ENCODE results near the gene GUCY1A2.

The GUCY1A2 gene

DNA sequence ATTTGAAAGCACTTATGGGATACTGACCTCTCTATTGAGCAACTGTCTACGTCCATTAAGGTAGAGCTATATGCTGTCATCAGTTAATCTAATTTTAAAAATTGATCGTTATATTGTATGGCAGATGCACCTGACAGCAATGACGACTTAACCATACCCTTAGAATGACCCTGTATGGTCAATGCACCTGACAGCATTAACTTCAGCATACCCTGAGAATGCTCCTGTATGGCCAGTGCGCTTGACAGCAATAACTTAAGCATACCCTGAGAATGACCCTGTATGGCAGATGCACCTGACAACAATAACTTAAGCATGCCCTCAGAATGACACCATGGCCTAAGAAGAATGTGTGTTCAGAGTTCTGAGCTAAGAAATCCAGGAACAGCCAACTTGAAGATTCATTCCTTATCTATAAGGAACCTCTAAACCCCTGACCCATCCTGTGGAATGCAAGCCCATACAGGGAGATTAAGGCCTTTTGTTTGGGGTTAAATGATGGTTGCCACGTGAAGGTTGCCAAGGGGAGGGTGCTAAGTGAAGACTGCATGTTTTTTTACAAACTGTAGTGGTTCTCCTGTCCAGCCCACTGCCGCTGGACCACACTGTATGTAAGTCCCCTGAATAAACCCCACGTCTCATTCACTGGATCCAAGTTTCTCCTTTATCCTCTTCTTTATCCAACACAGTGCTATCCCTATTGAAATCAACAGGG lies 138.3 kb downstream of the GUCY1A2 start:
- no peak for DNase-seq (ENCODE audit: extremely low read depth, low read depth)
- TF ChIP-seq, protein P1, sequence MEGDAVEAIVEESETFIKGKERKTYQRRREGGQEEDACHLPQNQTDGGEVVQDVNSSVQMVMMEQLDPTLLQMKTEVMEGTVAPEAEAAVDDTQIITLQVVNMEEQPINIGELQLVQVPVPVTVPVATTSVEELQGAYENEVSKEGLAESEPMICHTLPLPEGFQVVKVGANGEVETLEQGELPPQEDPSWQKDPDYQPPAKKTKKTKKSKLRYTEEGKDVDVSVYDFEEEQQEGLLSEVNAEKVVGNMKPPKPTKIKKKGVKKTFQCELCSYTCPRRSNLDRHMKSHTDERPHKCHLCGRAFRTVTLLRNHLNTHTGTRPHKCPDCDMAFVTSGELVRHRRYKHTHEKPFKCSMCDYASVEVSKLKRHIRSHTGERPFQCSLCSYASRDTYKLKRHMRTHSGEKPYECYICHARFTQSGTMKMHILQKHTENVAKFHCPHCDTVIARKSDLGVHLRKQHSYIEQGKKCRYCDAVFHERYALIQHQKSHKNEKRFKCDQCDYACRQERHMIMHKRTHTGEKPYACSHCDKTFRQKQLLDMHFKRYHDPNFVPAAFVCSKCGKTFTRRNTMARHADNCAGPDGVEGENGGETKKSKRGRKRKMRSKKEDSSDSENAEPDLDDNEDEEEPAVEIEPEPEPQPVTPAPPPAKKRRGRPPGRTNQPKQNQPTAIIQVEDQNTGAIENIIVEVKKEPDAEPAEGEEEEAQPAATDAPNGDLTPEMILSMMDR (IDR thresholded peaks at IDR 0.05; ENCODE audit: low read depth, low read length, missing control alignments) = no peak
- no peak overlapping the region for H3K4me3 ChIP-seq (replicated peaks; ENCODE audit: low read depth, low read length)

GRCh38 chr11:106879029-106879428 lies 139.2 kb downstream of the GUCY1A2 start:
- no peak for DNase-seq (ENCODE audit: extremely low read depth, low read depth)
- H3K4me3 ChIP-seq (replicated peaks; ENCODE audit: low read depth, low read length) = no peak overlapping the region
- TF ChIP-seq, protein P1 (IDR thresholded peaks at IDR 0.05; ENCODE audit: low read depth, low read length, missing control alignments) = no peak

- H3K4me3 ChIP-seq (replicated peaks; ENCODE audit: low read depth, low read length) = no peak overlapping the region
- no peak for DNase-seq (ENCODE audit: extremely low read depth, low read depth)
- TF ChIP-seq, protein P1 (IDR thresholded peaks at IDR 0.05; ENCODE audit: low read depth, low read length, missing control alignments) = no peak
Measured at GRCh38 chr11:106875013-106875412, 143.3 kb downstream of the GUCY1A2 start.

- DNase-seq (ENCODE audit: extremely low read depth, low read depth) = no peak
- TF ChIP-seq, protein P1 (IDR thresholded peaks at IDR 0.05; ENCODE audit: low read depth, low read length, missing control alignments) = no peak
- no peak overlapping the region for H3K4me3 ChIP-seq (replicated peaks; ENCODE audit: low read depth, low read length)
Measured at GRCh38 chr11:106872246-106872645, 146.0 kb downstream of the GUCY1A2 start.

DNA sequence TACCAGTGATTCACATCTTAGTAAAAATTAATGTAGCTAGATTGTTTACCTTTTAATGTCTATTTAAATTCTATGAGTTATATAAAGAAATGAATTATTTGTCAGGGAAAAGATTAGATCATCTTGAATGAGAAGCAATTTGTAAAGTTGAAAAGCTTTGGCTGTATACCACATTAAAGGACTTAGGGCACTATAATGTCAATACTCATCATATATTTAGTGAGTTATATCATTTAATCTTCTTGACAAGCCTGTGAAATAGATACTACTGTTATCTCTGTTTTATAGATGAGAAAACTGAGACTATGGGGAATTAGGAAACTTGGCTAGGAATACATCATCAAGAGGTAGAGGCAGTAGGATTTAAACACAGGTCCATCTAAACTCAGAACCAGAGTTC lies 160.1 kb downstream of the GUCY1A2 start:
- no peak overlapping the region for H3K4me3 ChIP-seq (replicated peaks; ENCODE audit: low read depth, low read length)
- TF ChIP-seq, protein P1 (IDR thresholded peaks at IDR 0.05; ENCODE audit: low read depth, low read length, missing control alignments) = no peak
- DNase-seq (ENCODE audit: extremely low read depth, low read depth) = no peak

- TF ChIP-seq, protein P1 (IDR thresholded peaks at IDR 0.05; ENCODE audit: low read depth, low read length, missing control alignments) = no peak
- H3K4me3 ChIP-seq (replicated peaks; ENCODE audit: low read depth, low read length) = no peak overlapping the region
- DNase-seq (ENCODE audit: extremely low read depth, low read depth) = no peak
Measured at GRCh38 chr11:106856566-106856965, 161.7 kb downstream of the GUCY1A2 start.

DNA sequence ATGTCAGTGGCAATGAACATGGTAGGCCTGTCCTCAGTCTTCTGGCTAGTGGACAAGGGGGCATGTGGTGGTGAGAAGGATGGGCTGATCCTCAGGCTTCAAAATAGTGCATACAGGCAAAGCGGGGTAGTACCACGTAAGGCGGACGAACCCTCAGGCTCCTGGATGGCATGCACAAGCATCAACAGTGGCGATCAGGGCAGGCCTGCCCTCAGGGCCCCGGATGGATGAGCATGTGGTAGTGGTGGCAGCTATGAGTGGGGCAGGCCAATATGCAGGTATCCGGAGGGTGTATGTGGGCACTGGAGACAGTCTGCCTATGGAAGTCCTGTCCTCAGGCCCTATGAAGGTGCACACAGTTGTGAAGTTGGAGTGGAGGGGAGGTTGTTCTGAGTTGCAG lies 163.8 kb downstream of the GUCY1A2 start:
- no peak for DNase-seq (ENCODE audit: extremely low read depth, low read depth)
- no peak overlapping the region for H3K4me3 ChIP-seq (replicated peaks; ENCODE audit: low read depth, low read length)
- TF ChIP-seq, protein P1 (IDR thresholded peaks at IDR 0.05; ENCODE audit: low read depth, low read length, missing control alignments) = no peak
